Activated CD8-positive, alpha-beta memory T cell treated with anti-CD3 and anti-CD28 coated beads for 24 hours (primary cell): ENCODE measurements around the gene RAB3IL1.
A peak's percentile ranks its signal among the peaks of the same experiment; 100 is the strongest.
"Not testable (repeated sequence)": the region's sequence is repeated elsewhere in the genome, so short reads cannot be mapped to it uniquely, and the experiment has no call there.

ENCODE experiments used
- DNase-seq: peaks from one replicate; pipeline ENCODE4 v3.0.0-alpha.2; 2020

The RAB3IL1 gene

GRCh38 chr11:61917334-61918109 is at the start of gene RAB3IL1:
Gene RAB3IL1, minus strand, starts transcription at chr11:61917566. Its CDS starts 199 bp downstream, at chr11:61917367.
- peak; percentile 56 for DNase-seq

GRCh38 chr11:61966734-61967115 is 49.4 kb upstream of the RAB3IL1 start:
- DNase-seq, result peak; percentile 69

GRCh38 chr11:61964666-61965271 is 47.4 kb upstream of the RAB3IL1 start:
- DNase-seq, result peak; percentile 53

- DNase-seq, result peak; percentile 50
These were observed 46.8 kb upstream of the RAB3IL1 start for GRCh38 chr11:61964058-61964665.

- peak; percentile 59 for DNase-seq
These were observed 46.1 kb upstream of the RAB3IL1 start for GRCh38 chr11:61963282-61964057.

GRCh38 chr11:61963016-61963281 is 45.6 kb upstream of the RAB3IL1 start:
- DNase-seq, result no peak

- DNase-seq, result no peak
These were observed 45.0 kb upstream of the RAB3IL1 start for GRCh38 chr11:61962213-61963015.

GRCh38 chr11:61961570-61962212 is 44.3 kb upstream of the RAB3IL1 start:
- DNase-seq, result peak; percentile 52

GRCh38 chr11:61960532-61960931 is 43.2 kb upstream of the RAB3IL1 start:
- peak; percentile 17 for DNase-seq

- peak; percentile 47 for DNase-seq
These were observed 42.3 kb upstream of the RAB3IL1 start for GRCh38 chr11:61959678-61960077.

- DNase-seq, result peak; percentile 48
These were observed 41.7 kb upstream of the RAB3IL1 start for GRCh38 chr11:61959114-61959513.

- DNase-seq, result no peak
These were observed 41.2 kb upstream of the RAB3IL1 start for GRCh38 chr11:61958590-61958989.

GRCh38 chr11:61957021-61957770 is 39.8 kb upstream of the RAB3IL1 start:
- DNase-seq, result peak; percentile 40

- peak; percentile 45 for DNase-seq
These were observed 39.0 kb upstream of the RAB3IL1 start for GRCh38 chr11:61956191-61957020.

- DNase-seq, result peak; percentile 72
These were observed 38.2 kb upstream of the RAB3IL1 start for GRCh38 chr11:61955422-61956135.

GRCh38 chr11:61954851-61955421 is 37.6 kb upstream of the RAB3IL1 start:
- DNase-seq, result no peak

- DNase-seq, result no peak
These were observed 36.9 kb upstream of the RAB3IL1 start for GRCh38 chr11:61954106-61954850.

- DNase-seq, result not testable (repeated sequence)
These were observed 36.3 kb upstream of the RAB3IL1 start for GRCh38 chr11:61953632-61954031.

GRCh38 chr11:61952882-61953281 is 35.5 kb upstream of the RAB3IL1 start:
- no peak for DNase-seq
